Fibroblast of lung (primary cell): Measurements from ENCODE around the gene XRCC4. TPM values are rescaled to one million over a fixed set of nuclear protein-coding genes. Genes with fewer than 3 reads are reported as not detected.

Source experiments
- DNase-seq, 2 donors: peaks; one replicate each; pipeline versions ENCODE4 v3.0.0 to v3.0.0-alpha.2; 2010; ENCODE audit warnings: low read depth in 2 of 2
- H2AFZ ChIP-seq: 2 replicates; pipeline ENCODE4 v1.5.1; 2012; ENCODE audit warnings: low read length, control low read depth, inconsistent platforms
- H3K27ac ChIP-seq: 2 replicates; pipeline ENCODE4 v1.5.1; 2011; ENCODE audit warnings: low read length, control low read depth; ENCODE audit not compliant: insufficient read depth
- H3K27me3 ChIP-seq: 2 replicates; pipeline ENCODE4 v1.5.1; 2011; ENCODE audit warnings: mild to moderate bottlenecking, low read length; ENCODE audit not compliant: control insufficient read depth, insufficient read depth
- H3K36me3 ChIP-seq: 2 replicates; pipeline ENCODE4 v1.5.1; 2011; ENCODE audit warnings: low read length; ENCODE audit not compliant: control insufficient read depth, insufficient read depth
- H3K4me1 ChIP-seq: 2 replicates; pipeline ENCODE4 v1.5.1; 2011; ENCODE audit warnings: low read length; ENCODE audit not compliant: control insufficient read depth, insufficient read depth; ENCODE audit errors: extremely low read depth
- H3K4me2 ChIP-seq: 2 replicates; pipeline ENCODE4 v1.5.1; 2011; ENCODE audit warnings: low read length, control low read depth; ENCODE audit not compliant: insufficient read depth; ENCODE audit errors: extremely low read depth
- H3K4me3 ChIP-seq, 4 experiments: fragments of 200-600 bp in 1 of 4; sonication (generic) in 1 of 4; replicated peaks in 1 of 4; 2 replicates each; pipeline ENCODE4 v1.5.1; 2011 to 2016; ENCODE audit warnings: low read length in 4 of 4, low read depth in 3 of 4, mild to moderate bottlenecking in 3 of 4, control low read depth in 2 of 4, inconsistent platforms in 1 of 4, mixed read lengths in 1 of 4; ENCODE audit not compliant: insufficient read depth in 1 of 4; ENCODE audit errors: control extremely low read depth in 1 of 4
- H3K79me2 ChIP-seq: 2 replicates; pipeline ENCODE4 v1.5.1; 2012; ENCODE audit warnings: mild to moderate bottlenecking, low read length, inconsistent platforms; ENCODE audit not compliant: control insufficient read depth, insufficient read depth
- H3K9ac ChIP-seq: 2 replicates; pipeline ENCODE4 v1.5.1; 2011; ENCODE audit warnings: mild to moderate bottlenecking, low read length, control low read depth; ENCODE audit not compliant: insufficient read depth
- H3K9me3 ChIP-seq: 2 replicates; pipeline ENCODE4 v1.5.1; 2012; ENCODE audit warnings: low read depth, low read length; ENCODE audit not compliant: control insufficient read depth, insufficient read depth
- H4K20me1 ChIP-seq: 2 replicates; pipeline ENCODE4 v1.5.1; 2011; ENCODE audit warnings: low read length; ENCODE audit not compliant: control insufficient read depth, insufficient read depth; ENCODE audit errors: extremely low read depth
- CTCF ChIP-seq, 2 donors: IDR thresholded peaks in 1 of 2; conservative IDR thresholded peaks in 1 of 2; 1 replicate in 1 of 2; 2 replicates in 1 of 2; pipeline ENCODE4 v1.5.1; 2011 to 2012; ENCODE audit warnings: low read length in 2 of 2, control low read depth in 1 of 2, inconsistent platforms in 1 of 2, low read depth in 1 of 2, mild to moderate bottlenecking in 1 of 2
- EZH2 ChIP-seq: IDR thresholded peaks from 2 replicates; pipeline ENCODE4 v1.5.1; 2012; ENCODE audit warnings: low read length, control low read depth, mild to moderate bottlenecking; ENCODE audit errors: missing control alignments
- polyA plus RNA-seq, 2 donors: library from polyadenylated mRNA; depleted of rRNA in 1 of 2; stranded (reverse) in 1 of 2; unstranded in 1 of 2; fragments of >200 nt; gene quantifications; 2 replicates each; pipeline ENCODE4 v1.2.1, GENCODE V29; 2011 to 2012; ENCODE audit warnings: missing spikeins in 1 of 2
- total RNA-seq: library from RNA; depleted of rRNA; stranded (reverse); fragments of >200 nt; gene quantifications from 2 replicates; pipeline ENCODE4 v1.2.1, GENCODE V29; 2014

XRCC4 gene
- total and polyA plus RNA-seq, 2 donors (not counting 1 experiment from before 2014, with no cell fraction given) = 7.5 to 7.6 TPM

- H3K9ac ChIP-seq = no peak overlapping the region
- no peak overlapping the region for H2AFZ ChIP-seq
- no peak overlapping the region for H3K4me2 ChIP-seq
- no peaks in the 10 kb centered on the region for H3K9me3 ChIP-seq
- H3K4me3 ChIP-seq = no peak overlapping the region
- no peak for TF ChIP-seq CTCF (conservative IDR thresholded peaks at IDR 0.05 in 1 of 2, IDR thresholded peaks at IDR 0.05 in 1 of 2; ENCODE audit: low read depth in 1 of 2, low read length in 2 of 2)
- no peak for TF ChIP-seq EZH2
- no peaks in the 10 kb centered on the region for H3K4me1 ChIP-seq
- no peak for DNase-seq
- no peaks in the 10 kb centered on the region for H3K27me3 ChIP-seq
- no peaks in the 10 kb centered on the region for H3K79me2 ChIP-seq
- no peaks in the 10 kb centered on the region for H4K20me1 ChIP-seq
- no peaks in the 10 kb centered on the region for H3K36me3 ChIP-seq
- no peak overlapping the region for H3K27ac ChIP-seq
Observed at GRCh38 chr5:83034036-83034435, 43.3 kb upstream of the XRCC4 start.

DNA sequence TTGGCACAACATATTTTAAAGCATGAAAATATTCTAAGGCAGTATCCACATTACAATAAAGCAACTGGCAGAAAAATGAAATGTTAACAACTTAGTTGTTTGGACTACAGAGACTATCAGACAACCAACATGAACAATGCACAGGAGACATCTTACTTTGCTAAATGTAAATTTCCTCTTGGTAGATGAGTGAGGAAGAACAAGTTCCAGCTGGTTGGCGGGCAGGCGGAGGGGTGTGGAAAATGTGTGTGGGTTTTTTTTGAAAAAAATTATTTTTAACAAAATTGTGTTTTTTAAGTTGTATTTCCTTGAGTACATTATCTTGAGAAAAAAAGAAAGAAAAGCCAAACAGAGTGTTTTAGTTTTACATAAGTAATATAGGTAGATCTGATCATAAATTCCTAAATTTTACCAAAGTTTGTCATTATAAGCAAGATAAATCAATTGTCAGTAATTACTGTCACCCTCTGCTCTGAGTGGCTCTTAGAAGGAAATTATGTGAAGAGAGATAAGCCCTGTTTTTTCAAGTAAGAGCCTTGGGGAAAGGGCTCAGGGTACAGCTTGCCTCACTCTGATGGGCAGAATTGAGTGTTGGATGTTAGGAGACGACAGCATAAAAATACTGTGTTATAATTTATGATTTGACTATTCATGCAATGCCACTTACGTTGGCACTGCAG lies 42.7 kb upstream of the XRCC4 start:
- no peak overlapping the region for H3K9ac ChIP-seq
- H3K4me2 ChIP-seq = no peak overlapping the region
- H3K79me2 ChIP-seq = no peaks in the 10 kb centered on the region
- H3K9me3 ChIP-seq = no peaks in the 10 kb centered on the region
- H3K27me3 ChIP-seq = no peaks in the 10 kb centered on the region
- DNase-seq = peak in 1 of 2 donors; percentile 15
- TF ChIP-seq CTCF (conservative IDR thresholded peaks at IDR 0.05 in 1 of 2, IDR thresholded peaks at IDR 0.05 in 1 of 2; ENCODE audit: low read depth in 1 of 2, low read length in 2 of 2) (no peak), EZH2 (no peak)
- no peaks in the 10 kb centered on the region for H3K36me3 ChIP-seq
- H3K27ac ChIP-seq = no peak overlapping the region
- no peak overlapping the region for H3K4me3 ChIP-seq
- H4K20me1 ChIP-seq = no peaks in the 10 kb centered on the region
- H2AFZ ChIP-seq = no peak overlapping the region
- H3K4me1 ChIP-seq = no peaks in the 10 kb centered on the region

GRCh38 chr5:83035373-83036100 lies 41.8 kb upstream of the XRCC4 start:
- H3K79me2 ChIP-seq = no peaks in the 10 kb centered on the region
- DNase-seq = peak in 1 of 2 donors; percentile 26
- no peaks in the 10 kb centered on the region for H3K36me3 ChIP-seq
- no peak overlapping the region for H2AFZ ChIP-seq
- no peak overlapping the region for H3K27ac ChIP-seq
- no peak overlapping the region for H3K4me3 ChIP-seq
- H3K9ac ChIP-seq = no peak overlapping the region
- H3K4me1 ChIP-seq = no peaks in the 10 kb centered on the region
- TF ChIP-seq CTCF (conservative IDR thresholded peaks at IDR 0.05 in 1 of 2, IDR thresholded peaks at IDR 0.05 in 1 of 2; ENCODE audit: low read depth in 1 of 2, low read length in 2 of 2) = no peak
- no peak for TF ChIP-seq EZH2
- H3K27me3 ChIP-seq = no peaks in the 10 kb centered on the region
- H4K20me1 ChIP-seq = no peaks in the 10 kb centered on the region
- no peak overlapping the region for H3K4me2 ChIP-seq
- no peaks in the 10 kb centered on the region for H3K9me3 ChIP-seq
